Sigmoid colon (tissue), 3 donors: ENCODE results near the gene AMH.

Experiments used
- CTCF ChIP-seq, 4 experiments: fragments of 450-650 bp in 3 of 4; fragments of 200-600 bp in 1 of 4; IDR thresholded peaks; one replicate each; pipeline ENCODE4 v1.5.1; 2016 to 2019; ENCODE audit warnings: antibody characterized with exemption in 4 of 4, mild to moderate bottlenecking in 3 of 4, moderate library complexity in 2 of 4
- POLR2A ChIP-seq, 2 donors: fragments of 450-650 bp; IDR thresholded peaks; one replicate each; pipeline ENCODE4 v1.6.1; 2016; ENCODE audit warnings: antibody characterized with exemption in 2 of 2, mild to moderate bottlenecking in 2 of 2, moderate library complexity in 2 of 2

DNA sequence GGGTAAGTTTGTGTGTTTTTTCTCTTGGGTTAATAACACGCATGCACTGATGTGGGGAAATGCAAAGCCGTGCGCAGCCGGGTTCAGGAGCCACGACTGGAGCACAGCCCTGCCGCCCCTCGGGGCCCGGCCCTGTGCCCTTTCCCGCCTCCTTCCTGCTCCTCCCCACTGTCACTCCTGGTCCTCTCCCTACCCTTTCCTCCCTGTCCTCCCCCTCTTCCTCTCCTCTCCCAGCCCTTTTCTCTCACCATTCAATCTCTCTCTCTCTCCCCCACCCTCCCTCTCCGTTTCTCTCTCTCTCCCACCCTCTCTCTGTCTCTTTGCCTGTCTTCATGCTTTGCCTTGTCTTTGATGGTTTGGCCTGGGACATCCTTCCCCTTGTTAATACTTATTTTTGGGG, 40.1 kb upstream of the AMH start:
- TF ChIP-seq CTCF (IDR thresholded peaks at IDR 0.05) (no peak), POLR2A (IDR thresholded peaks at IDR 0.05) (no peak)
